GM19239 (cell line): Measurements from ENCODE around the gene PPARA.

ENCODE experiments used
- DNase-seq: peaks from one replicate; pipeline ENCODE4 v3.0.0; 2011; ENCODE audit warnings: low spot score; ENCODE audit not compliant: insufficient read length
- FAIRE-seq: peaks from 2 replicates; lab custom pipeline; 2011; peaks lifted over from hg19 to GRCh38; lab: Jason Lieb, UNC

PPARA gene

GRCh38 chr22:46233231-46233630, 82.9 kb downstream of the PPARA start:
- FAIRE-seq (no peak), DNase-seq (no peak)

- FAIRE-seq: no peak
- no peak for DNase-seq
These were observed 84.6 kb downstream of the PPARA start for GRCh38 chr22:46234969-46235368.

DNA sequence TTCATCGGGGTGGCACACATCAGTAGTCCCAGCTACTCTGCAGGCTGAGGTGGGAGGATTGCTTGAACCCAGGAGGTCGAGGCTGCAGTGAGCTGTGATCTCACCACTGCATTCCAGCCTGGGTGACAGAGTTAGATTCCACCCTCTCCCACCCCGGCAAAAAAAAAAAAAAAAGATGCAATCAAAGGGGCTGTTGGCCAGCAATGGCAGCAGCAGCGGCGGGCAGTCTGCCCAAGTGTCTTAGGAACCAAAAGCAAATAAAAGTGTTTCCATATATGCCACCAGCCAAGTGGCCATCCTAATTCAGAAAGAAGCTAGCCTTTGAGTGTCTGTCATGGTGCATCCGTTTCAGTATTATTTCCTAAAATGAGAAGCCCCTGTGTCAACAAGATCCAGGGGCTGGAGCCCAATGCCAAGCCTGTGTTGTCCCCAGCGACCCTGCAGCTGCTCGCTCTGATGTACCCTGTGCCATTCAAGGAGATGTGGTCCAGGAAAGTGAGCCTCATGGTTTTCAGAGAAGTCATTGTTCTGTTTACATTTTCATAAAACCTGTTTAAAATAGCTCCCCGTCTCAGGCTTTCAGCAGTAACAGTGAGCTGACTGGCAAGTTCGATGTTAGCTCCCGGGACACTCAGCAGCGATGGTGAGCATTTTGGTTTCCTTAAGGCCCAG, 87.3 kb downstream of the PPARA start:
- DNase-seq: no peak
- FAIRE-seq: no peak

- no peak for FAIRE-seq
- no peak for DNase-seq
These were observed 88.2 kb downstream of the PPARA start for GRCh38 chr22:46238541-46238940.

GRCh38 chr22:46239261-46240048, 89.1 kb downstream of the PPARA start:
- peak; percentile 44 for DNase-seq
- FAIRE-seq: peak; percentile 87

GRCh38 chr22:46240073-46240472, 89.7 kb downstream of the PPARA start:
- FAIRE-seq (no peak), DNase-seq (no peak)

DNA sequence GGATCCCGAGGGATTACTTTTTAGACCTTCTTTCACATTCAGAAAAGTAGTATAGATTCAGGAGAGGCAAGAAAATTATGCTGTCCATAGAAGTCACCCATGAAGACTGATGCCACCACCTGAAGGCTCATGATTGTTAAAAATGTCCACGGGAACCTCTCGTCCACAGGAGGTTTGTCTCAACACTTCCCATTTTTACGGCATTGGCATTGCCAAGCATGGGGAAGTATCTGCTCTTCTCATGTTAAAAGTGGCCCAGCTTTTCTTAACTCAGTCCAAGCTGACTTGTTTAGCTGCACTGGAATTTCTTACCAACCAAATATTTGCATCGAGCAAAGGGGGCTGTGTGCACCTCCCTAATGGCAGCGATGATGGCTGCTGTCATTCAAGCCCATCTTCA, 90.2 kb downstream of the PPARA start:
- no peak for FAIRE-seq
- no peak for DNase-seq

- FAIRE-seq: no peak
- DNase-seq: no peak
These were observed 90.6 kb downstream of the PPARA start for GRCh38 chr22:46240907-46241306.

GRCh38 chr22:46241396-46242007, 91.2 kb downstream of the PPARA start:
- FAIRE-seq: no peak
- DNase-seq: no peak

DNA sequence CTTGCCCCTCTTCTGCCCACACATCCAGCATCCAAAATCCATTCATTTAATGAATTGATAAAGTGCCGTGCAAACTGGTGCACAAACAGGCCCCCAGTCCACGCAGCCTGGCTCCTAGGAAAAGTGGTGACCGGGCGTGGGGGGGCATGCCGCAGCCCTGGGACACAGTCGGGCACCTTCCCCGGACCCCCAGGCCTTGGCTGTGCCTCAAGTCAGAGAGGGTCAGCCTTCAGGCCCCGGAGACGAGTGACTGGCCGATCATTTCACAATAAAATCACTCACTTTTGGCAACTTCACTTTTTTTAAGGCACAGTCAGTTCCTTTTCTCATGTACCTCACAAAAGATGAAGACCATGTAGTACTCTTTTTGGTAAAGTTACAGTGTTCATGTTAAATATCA, 91.8 kb downstream of the PPARA start:
- FAIRE-seq: no peak
- no peak for DNase-seq

DNA sequence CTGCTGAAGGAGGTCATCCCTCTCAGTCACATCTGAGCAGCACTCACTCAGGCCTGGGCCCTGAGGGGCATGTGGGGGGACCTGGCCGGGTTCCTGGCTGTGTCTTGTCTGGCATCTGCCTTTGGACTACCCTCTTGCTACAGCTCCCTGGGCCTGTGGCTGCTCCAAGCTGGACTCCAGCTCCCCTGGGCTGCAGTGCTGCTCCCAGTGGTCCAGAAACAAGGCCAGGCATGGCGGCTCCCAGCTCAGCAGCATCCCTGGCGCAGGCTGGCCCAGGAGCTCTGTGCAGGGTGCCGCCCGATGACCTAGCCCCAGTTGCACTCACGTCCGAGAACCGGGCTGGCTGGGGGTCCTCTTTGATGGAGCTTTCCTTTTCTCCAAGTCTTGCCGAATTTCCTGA, 94.4 kb downstream of the PPARA start:
- FAIRE-seq: no peak

GRCh38 chr22:46245511-46245910, 95.2 kb downstream of the PPARA start:
- no peak for FAIRE-seq

More for the DNA sequence above, 94.4 kb downstream of the PPARA start:
- no peak for DNase-seq

DNA sequence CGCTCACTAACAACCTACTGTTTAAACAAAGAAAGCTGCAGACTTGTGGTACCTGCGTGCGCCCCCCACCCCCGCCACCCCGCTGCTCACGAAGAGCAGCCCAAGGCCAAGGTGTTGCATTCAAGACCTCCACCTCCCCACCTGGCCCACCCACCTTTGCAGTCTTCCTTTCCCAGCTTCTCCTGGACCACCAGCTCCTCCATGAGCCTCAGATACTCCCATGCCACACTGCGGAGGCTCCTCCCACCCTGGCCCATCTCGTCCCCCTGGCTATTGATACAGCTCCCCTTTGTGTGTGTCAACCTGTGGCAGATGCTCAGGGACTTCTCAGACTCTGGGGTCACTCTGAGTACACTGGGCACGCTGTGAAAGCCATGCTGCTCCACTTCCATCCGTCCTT, 95.9 kb downstream of the PPARA start:
- no peak for DNase-seq
- no peak for FAIRE-seq

More at GRCh38 chr22:46245511-46245910, 95.2 kb downstream of the PPARA start:
- no peak for DNase-seq

DNA sequence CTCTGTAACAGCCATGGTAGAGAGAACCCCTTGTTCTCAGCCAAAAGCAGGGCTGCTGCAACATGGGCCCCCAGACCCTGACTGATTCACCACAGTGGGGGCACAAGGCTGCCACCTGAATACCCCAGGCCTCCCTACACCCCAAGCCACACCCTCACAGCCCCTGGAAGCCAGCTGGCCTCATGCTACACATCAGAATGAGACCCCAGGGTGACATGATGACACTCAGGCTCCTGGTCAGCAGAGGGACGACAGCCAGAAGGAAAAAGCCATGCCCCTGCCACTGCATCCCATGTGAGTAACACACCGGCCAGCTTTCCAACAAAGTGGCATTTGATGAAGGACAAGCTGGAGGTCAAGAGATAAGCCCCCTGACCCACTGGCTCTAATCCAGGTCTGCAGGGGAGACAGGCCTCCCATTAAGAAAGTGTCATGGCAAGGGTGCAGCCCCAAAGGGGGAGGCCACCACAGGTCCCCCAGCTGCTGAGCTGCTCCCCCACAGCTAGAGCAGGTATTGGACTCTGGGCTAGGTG, 97.2 kb downstream of the PPARA start:
- FAIRE-seq: no peak

GRCh38 chr22:46250035-46250782, 99.9 kb downstream of the PPARA start, which contains the start of gene CDPF1:
TSS of gene CDPF1 (minus strand) at chr22:46250293. CDS start at chr22:46248284, 2,009 bp downstream.
- FAIRE-seq (peak; percentile 99), DNase-seq (peak; percentile 92)

More for the DNA sequence above, 97.2 kb downstream of the PPARA start:
- no peak for DNase-seq

DNA sequence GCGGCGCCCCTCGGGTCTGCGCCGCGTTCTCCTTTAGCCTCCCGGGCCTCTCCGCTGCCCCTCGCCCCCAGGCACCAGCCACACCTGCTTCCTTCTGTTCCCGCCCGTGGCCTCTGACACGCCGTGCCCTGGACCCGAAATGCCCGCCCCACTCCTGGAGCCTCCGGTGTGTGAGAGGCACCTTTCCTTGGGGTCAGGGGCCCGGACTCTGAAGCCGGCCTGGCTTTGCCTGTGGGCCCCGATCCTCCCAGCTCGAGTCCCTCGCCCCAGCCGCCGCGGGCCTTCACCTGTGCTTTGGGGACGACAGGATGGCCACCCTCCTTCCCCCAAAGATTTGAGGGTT, 100.4 kb downstream of the PPARA start:
- FAIRE-seq (no peak), DNase-seq (no peak)

GRCh38 chr22:46251266-46251665, 100.9 kb downstream of the PPARA start:
- DNase-seq: no peak

DNA sequence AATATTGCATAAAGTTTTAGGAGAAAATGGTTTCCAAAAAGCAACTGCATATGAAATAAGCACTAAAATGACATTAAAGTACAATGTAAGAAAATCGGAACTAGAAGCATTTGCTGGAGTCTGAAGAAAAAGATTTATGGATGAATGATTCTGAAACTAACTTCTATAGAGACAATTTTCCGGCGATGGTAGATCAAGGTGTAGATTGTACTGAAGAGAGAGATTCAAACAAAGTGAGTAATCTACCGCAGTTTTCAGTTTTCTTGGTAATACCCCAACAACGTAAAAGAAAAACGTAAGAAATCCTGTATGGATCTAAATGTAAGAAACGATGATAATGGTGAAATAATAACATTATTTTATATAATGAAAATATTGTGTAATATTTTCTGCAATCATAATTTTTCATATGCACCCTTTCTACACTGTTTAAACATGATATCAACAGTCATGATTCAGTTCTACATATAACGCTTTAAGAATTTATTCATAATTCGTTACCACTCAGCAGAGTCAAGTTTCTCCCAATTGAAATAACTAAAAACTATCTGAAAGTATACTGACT, 101.6 kb downstream of the PPARA start:
- FAIRE-seq (no peak), DNase-seq (no peak)

More at GRCh38 chr22:46251266-46251665, 100.9 kb downstream of the PPARA start:
- peak; percentile 83 for FAIRE-seq

DNA sequence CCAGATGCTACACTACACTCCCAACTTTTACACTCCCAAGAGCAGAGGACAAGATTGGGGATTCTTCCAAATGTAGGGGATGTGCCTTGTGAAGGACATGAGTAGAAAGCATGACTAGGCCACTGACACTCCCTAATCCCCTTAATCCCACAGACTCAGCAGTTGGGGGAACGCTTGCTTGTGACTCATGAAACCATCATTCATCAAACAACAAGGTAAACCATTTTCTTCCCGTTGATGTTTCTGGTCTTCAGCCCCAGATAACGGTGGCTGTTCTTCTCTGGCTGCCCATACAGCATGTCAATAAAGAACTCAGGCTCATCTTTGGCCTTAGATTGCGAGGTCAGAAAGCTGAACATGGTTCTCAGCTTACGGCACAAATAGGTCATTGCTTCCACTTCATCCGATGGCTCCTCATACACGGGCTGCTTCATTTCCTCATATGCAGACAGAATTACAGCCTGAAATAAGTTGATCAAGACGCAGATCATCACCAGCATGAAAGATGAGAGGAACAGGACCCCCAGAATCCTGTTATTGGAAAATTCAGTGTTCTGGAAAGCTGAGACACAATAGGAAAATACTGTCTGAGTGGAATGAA, 106.1 kb downstream of the PPARA start:
- DNase-seq: no peak
- no peak for FAIRE-seq
